ENCODE measurements around the gene DCT. TPM values are rescaled to one million over a fixed set of nuclear protein-coding genes. Genes with fewer than 3 reads are reported as not detected.

DCT gene
- total RNA-seq, 1 donor from 2014 or later: not detected

DNA sequence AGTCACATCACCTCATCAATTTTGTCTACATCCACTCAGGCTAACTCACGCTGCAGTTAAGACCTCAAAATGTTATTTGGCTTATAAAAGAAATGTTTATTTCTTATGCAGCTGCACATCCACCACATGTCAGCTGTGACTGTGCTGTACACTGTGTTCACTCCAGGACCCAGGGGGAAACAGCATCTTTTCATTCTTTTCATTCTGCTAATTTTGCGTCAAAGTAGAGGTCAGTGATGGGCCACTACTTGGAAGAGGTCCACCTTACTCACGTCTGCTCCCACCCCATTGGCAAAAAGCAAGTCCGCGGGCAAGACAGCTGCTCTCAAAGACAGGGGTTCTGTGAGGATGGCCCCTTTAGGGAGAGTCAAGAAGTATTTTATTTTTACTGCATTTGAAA is 4.5 kb upstream of the DCT start:
- DNase-seq: no peak
- H3K27ac Mint-ChIP-seq: no peak overlapping the region
- no peaks in the 10 kb centered on the region for H3K9me3 Mint-ChIP-seq
- H3K4me3 Mint-ChIP-seq: no peak overlapping the region
- peaks cover 2% of the 10 kb centered on the region for H3K27me3 Mint-ChIP-seq
- H3K4me1 Mint-ChIP-seq: no peaks in the 10 kb centered on the region
- no peaks in the 10 kb centered on the region for H3K36me3 Mint-ChIP-seq (ENCODE audit: low read depth)
- intact Hi-C loops (cut with micrococcal nuclease): no loop called here

DNA sequence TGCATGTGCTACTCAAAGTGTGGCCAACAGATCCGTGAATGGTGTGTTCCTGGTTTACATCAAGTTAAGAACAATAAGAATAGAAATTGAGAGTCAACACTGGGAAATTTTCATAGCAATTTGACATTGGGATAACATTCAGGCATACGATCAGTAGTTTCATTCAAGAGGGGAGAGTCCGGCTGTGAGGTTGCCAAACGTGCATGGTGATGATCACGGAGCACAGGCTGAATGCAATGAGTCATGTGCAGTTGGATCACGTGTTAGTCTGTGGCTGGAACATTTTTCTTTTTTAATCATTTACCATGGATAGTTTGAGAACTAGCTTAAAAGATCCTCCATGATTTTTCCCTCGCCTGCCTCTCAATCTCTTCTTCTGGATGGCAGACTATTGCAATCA is 2.5 kb upstream of the DCT start:
- Mint-ChIP-seq H3K9me3 (no peaks in the 10 kb centered on the region), H3K27me3 (peaks cover 2% of the 10 kb centered on the region), H3K36me3 (ENCODE audit: low read depth) (no peaks in the 10 kb centered on the region), H3K4me1 (no peaks in the 10 kb centered on the region), H3K4me3 (no peak overlapping the region), H3K27ac (no peak overlapping the region)
- no peak for DNase-seq
- intact Hi-C loops (cut with micrococcal nuclease): no loop called here

- Mint-ChIP-seq H3K4me3 (no peak overlapping the region), H3K27me3 (peaks cover 2% of the 10 kb centered on the region), H3K4me1 (no peaks in the 10 kb centered on the region), H3K9me3 (no peaks in the 10 kb centered on the region), H3K36me3 (ENCODE audit: low read depth) (no peaks in the 10 kb centered on the region), H3K27ac (no peak overlapping the region)
- DNase-seq: no peak
- intact Hi-C loops (cut with micrococcal nuclease): no loop called here
Observed at GRCh38 chr13:94480672-94481145, 1.2 kb upstream of the DCT start.

GRCh38 chr13:94478913-94479312 is 569 bp downstream of the DCT start:
- H3K4me1 Mint-ChIP-seq: no peaks in the 10 kb centered on the region
- no peak overlapping the region for H3K4me3 Mint-ChIP-seq

DNA sequence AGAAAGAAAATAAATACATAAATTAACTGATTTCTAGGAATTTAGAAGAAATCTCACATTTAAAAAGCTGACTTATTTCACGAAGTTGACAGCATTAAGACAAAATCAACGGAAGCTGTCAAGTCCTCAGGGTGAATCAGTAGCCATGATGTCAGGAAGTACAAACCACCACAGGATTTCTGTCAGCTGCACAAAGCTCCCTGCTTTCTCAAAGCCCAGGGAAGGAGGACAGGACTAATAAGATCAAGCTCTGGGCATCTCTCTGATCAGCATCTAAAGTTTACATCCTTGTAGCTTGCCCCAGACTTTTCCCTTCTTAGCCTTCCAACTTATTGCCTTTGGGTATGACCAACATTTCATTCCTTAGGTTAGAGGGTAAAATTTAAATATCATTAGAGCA is 9.4 kb downstream of the DCT start:
- Mint-ChIP-seq H3K27me3 (peaks cover 3% of the 10 kb centered on the region), H3K27ac (no peak overlapping the region), H3K36me3 (ENCODE audit: low read depth) (no peaks in the 10 kb centered on the region), H3K9me3 (no peaks in the 10 kb centered on the region), H3K4me3 (no peak overlapping the region), H3K4me1 (no peaks in the 10 kb centered on the region)
- DNase-seq: no peak
- intact Hi-C loops (cut with micrococcal nuclease): no loop called here

More at GRCh38 chr13:94478913-94479312, 569 bp downstream of the DCT start:
- intact Hi-C loops (cut with micrococcal nuclease): no loop called here
- no peaks in the 10 kb centered on the region for H3K36me3 Mint-ChIP-seq (ENCODE audit: low read depth)
- H3K9me3 Mint-ChIP-seq: no peaks in the 10 kb centered on the region
- H3K27me3 Mint-ChIP-seq: no peaks in the 10 kb centered on the region
- H3K27ac Mint-ChIP-seq: no peak overlapping the region
- no peak for DNase-seq

- no peak for DNase-seq
- no peaks in the 10 kb centered on the region for H3K36me3 Mint-ChIP-seq (ENCODE audit: low read depth)
- intact Hi-C loops (cut with micrococcal nuclease): no loop called here
- no peaks in the 10 kb centered on the region for H3K9me3 Mint-ChIP-seq
- no peak overlapping the region for H3K27ac Mint-ChIP-seq
- H3K27me3 Mint-ChIP-seq: no peaks in the 10 kb centered on the region
- no peak overlapping the region for H3K4me3 Mint-ChIP-seq
- peaks cover 4% of the 10 kb centered on the region for H3K4me1 Mint-ChIP-seq
Observed at GRCh38 chr13:94464771-94465170, 14.7 kb downstream of the DCT start.

- Mint-ChIP-seq H3K36me3 (ENCODE audit: low read depth) (no peaks in the 10 kb centered on the region), H3K4me1 (peaks cover 4% of the 10 kb centered on the region), H3K27me3 (no peaks in the 10 kb centered on the region), H3K27ac (no peak overlapping the region), H3K4me3 (no peak overlapping the region), H3K9me3 (no peaks in the 10 kb centered on the region)
- no peak for DNase-seq
- intact Hi-C loops (cut with micrococcal nuclease): no loop called here
Observed at GRCh38 chr13:94462670-94463069, 16.8 kb downstream of the DCT start.

DNA sequence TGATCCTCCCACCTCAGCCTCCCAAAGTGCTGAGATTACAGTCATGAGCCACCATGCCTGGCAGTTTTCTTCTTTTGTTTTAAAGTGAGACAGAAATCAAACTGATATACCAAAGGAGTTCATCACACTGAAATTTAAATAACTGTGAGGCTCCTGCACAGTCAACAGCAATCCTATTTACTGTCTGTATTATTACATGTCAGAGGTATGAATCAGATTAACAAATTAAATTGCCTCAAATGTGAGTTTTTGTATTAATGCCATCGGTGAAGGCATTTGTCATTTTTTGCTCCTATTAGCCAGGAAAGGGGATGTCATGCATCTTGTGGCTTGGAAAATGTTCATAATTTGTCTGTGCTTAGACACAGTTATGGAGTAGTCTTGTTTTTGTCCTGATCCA is 20.4 kb downstream of the DCT start:
- H3K27me3 Mint-ChIP-seq: no peaks in the 10 kb centered on the region
- H3K36me3 Mint-ChIP-seq (ENCODE audit: low read depth): no peaks in the 10 kb centered on the region
- H3K4me3 Mint-ChIP-seq: no peak overlapping the region
- no peak overlapping the region for H3K27ac Mint-ChIP-seq
- no peak for DNase-seq
- no peaks in the 10 kb centered on the region for H3K9me3 Mint-ChIP-seq
- intact Hi-C loops (cut with micrococcal nuclease): no loop called here
- peaks cover 3% of the 10 kb centered on the region for H3K4me1 Mint-ChIP-seq

DNA sequence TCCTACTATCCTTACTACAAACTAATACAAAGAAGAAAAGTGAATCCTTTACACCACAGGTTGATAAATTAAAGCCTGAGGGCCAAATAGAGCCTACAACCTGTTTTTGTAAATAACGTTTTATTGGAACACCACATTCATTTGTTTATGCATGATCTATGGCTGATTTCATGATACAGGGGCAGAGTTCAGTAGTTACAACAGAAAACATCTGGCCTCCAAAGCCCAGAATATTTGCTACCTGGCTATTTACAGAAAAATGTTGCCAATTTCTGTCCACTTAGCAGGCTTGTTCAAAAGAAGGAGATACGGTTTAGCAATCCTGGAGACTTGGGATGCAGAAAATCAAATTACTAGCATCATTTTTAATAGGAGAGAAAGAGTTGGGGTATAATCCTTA is 24.1 kb downstream of the DCT start:
- Mint-ChIP-seq H3K9me3 (no peaks in the 10 kb centered on the region), H3K27ac (no peak overlapping the region), H3K27me3 (peaks cover 2% of the 10 kb centered on the region), H3K36me3 (ENCODE audit: low read depth) (no peaks in the 10 kb centered on the region), H3K4me3 (no peak overlapping the region), H3K4me1 (no peaks in the 10 kb centered on the region)
- intact Hi-C loops (cut with micrococcal nuclease): no loop called here
- DNase-seq: no peak

DNA sequence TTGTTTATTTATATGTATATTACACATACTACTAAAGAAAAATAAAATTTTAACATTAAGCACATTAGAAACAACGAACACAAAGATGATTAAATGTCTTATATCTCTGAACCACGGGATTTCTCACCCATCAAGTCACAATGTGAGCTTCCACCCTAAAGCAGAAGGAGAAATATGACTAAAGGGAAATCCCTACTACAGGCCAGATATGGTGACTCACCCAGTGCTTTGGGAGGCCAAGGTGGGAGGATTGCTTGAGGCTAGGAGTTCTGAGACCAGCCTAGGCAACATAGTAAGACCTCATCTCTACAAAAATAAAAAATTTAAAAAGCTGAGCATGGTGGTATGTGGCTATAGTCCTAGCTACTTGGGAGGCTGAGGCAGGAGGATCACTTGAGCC is 24.6 kb downstream of the DCT start:
- intact Hi-C loops (cut with micrococcal nuclease): no loop called here
- no peak overlapping the region for H3K4me3 Mint-ChIP-seq
- no peak for DNase-seq
- no peak overlapping the region for H3K27ac Mint-ChIP-seq
- peaks cover 2% of the 10 kb centered on the region for H3K27me3 Mint-ChIP-seq
- no peaks in the 10 kb centered on the region for H3K9me3 Mint-ChIP-seq
- no peaks in the 10 kb centered on the region for H3K4me1 Mint-ChIP-seq
- no peaks in the 10 kb centered on the region for H3K36me3 Mint-ChIP-seq (ENCODE audit: low read depth)

GRCh38 chr13:94454334-94454733 is 25.1 kb downstream of the DCT start:
- intact Hi-C loops (cut with micrococcal nuclease): no loop called here
- no peak for DNase-seq
- peaks cover 2% of the 10 kb centered on the region for H3K27me3 Mint-ChIP-seq
- no peak overlapping the region for H3K27ac Mint-ChIP-seq
- no peaks in the 10 kb centered on the region for H3K36me3 Mint-ChIP-seq (ENCODE audit: low read depth)
- H3K4me3 Mint-ChIP-seq: no peak overlapping the region
- H3K9me3 Mint-ChIP-seq: no peaks in the 10 kb centered on the region
- no peaks in the 10 kb centered on the region for H3K4me1 Mint-ChIP-seq

DNA sequence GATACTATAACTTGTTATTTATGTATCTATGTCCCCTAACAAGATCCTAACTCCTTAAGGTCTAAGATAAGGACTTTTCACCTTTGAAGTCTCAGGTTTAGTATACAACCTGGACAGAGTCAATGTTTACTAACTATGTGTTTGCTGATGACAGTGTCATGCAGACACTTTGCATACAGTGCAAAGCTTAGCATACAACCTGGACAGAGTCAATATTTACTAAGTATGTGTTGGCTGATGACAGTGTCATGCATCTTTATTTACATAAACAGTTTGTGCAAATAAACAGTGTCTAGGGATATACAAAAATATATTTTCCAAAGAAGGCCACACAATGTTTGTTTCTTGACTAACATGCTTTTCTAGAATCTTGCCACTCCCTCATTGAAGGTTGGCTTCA is 34.7 kb downstream of the DCT start:
- Mint-ChIP-seq H3K36me3 (ENCODE audit: low read depth) (no peaks in the 10 kb centered on the region), H3K4me1 (no peaks in the 10 kb centered on the region), H3K27ac (no peak overlapping the region), H3K4me3 (no peak overlapping the region), H3K9me3 (no peaks in the 10 kb centered on the region), H3K27me3 (no peaks in the 10 kb centered on the region)
- no peak for DNase-seq
- intact Hi-C loops (cut with micrococcal nuclease): no loop called here

GRCh38 chr13:94435604-94436226 is 43.8 kb downstream of the DCT start:
- peaks cover 6% of the 10 kb centered on the region for H3K27me3 Mint-ChIP-seq
- peak; percentile 63 for DNase-seq
- peaks cover 9% of the 10 kb centered on the region for H3K4me1 Mint-ChIP-seq
- no peaks in the 10 kb centered on the region for H3K9me3 Mint-ChIP-seq
- intact Hi-C loops (cut with micrococcal nuclease): loop anchor here (1.0 to 10.0 kb wide), 5 partner anchors 112 to 969 kb away; no protein-coding TSS in a partner anchor
- H3K27ac Mint-ChIP-seq: no peak overlapping the region
- no peak overlapping the region for H3K4me3 Mint-ChIP-seq
- no peaks in the 10 kb centered on the region for H3K36me3 Mint-ChIP-seq (ENCODE audit: low read depth)

DNA sequence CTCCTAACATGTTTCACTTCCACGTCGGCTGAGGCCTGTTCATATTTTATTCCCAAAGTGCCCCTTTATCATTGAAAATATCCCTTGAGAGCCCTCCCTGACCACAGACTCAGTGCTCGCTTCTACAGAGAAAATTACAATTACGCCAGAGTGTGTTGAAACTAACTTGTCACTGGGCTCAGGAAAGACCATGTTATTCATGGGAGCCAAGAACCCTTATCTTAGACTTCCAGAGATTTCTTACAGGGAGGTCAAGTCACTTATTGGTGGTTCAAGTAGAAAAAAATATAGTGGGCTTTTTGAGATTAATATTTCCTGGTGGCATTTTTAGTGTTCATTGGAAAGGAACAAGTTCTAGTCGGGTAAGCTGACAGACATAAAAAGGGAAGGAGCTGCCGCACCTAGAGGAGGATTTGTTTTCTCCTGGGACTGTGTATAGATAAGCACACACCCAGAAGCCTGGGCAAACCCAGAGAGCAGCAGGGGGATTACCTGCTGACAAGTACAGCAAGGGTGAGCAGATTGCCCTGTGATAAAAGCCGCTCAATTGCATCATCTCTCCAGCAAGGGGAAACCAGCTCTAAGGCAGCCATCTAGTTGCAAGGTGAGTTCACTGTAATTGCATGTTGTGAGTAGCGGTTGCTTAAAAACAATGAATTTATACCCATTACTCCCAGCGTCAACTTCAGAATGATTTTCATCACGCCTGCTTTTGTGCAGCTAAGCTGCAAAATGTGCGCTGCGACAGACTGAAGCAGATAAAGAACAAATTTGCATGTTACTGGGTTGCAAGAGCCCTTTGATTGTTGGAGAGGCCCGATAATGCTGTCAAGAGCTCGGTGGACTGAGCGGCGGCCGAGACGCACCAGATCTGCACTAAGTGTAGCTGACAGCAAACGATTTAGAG is 46.2 kb downstream of the DCT start:
- H3K27me3 Mint-ChIP-seq: peaks cover 2% of the 10 kb centered on the region
- H3K4me1 Mint-ChIP-seq: peaks cover 9% of the 10 kb centered on the region
- H3K27ac Mint-ChIP-seq: no peak overlapping the region
- H3K4me3 Mint-ChIP-seq: no peak overlapping the region
- H3K36me3 Mint-ChIP-seq (ENCODE audit: low read depth): no peaks in the 10 kb centered on the region
- no peaks in the 10 kb centered on the region for H3K9me3 Mint-ChIP-seq
- no peak for DNase-seq
- intact Hi-C loops (cut with micrococcal nuclease): loop anchor here (2.0 to 10.0 kb wide), 4 partner anchors 15 to 971 kb away; no protein-coding TSS in a partner anchor
